H1 (cell line): ENCODE measurements around the gene CNTROB.

Source experiments
- CBX8 ChIP-seq: fragments of 300-800, 300-1000 bp; sonication (generic); IDR thresholded peaks from 2 replicates; pipeline ENCODE4 v1.7.1; 2016; ENCODE audit warnings: low read depth, low read length, borderline replicate concordance
- EZH2 ChIP-seq: fragments of 200-600 bp; sonication (generic); IDR thresholded peaks from 2 replicates; pipeline ENCODE4 v1.7.1; 2012; ENCODE audit warnings: low read depth, mild to moderate bottlenecking, moderate library complexity, low read length, inconsistent platforms; ENCODE audit not compliant: severe bottlenecking
- POLR2A ChIP-seq, 2 experiments: IDR thresholded peaks; 1 replicate in 1 of 2; 2 replicates in 1 of 2; pipeline ENCODE4 v1.6.1; 2011; ENCODE audit warnings: low read depth in 2 of 2, low read length in 2 of 2, mild to moderate bottlenecking in 2 of 2; ENCODE audit errors: control extremely low read depth in 1 of 2
- POLR2AphosphoS5 ChIP-seq: IDR thresholded peaks from 2 replicates; pipeline ENCODE4 v1.6.1; 2011; ENCODE audit warnings: low read depth, low read length
- SIN3A ChIP-seq, 2 experiments: IDR thresholded peaks in 1 of 2; conservative IDR thresholded peaks in 1 of 2; 2 replicates each; pipeline ENCODE4 v1.6.1; 2011 to 2012; ENCODE audit warnings: low read length in 2 of 2, improper control_type of control experiment in 1 of 2, low read depth in 1 of 2, mild to moderate bottlenecking in 1 of 2
- TF ChIP-seq, protein P1 (sequence below), 3 experiments: IDR thresholded peaks; 1 replicate in 2 of 3; 2 replicates in 1 of 3; pipeline versions ENCODE4 v1.5.1 to v1.6.1; 2011; ENCODE audit warnings: low read length in 3 of 3, mild to moderate bottlenecking in 3 of 3, inconsistent platforms in 2 of 3, low read depth in 1 of 3, moderate library complexity in 1 of 3; ENCODE audit not compliant: insufficient read depth in 1 of 3; ENCODE audit errors: control extremely low read depth in 1 of 3
- TF ChIP-seq, protein P2 (sequence below): IDR thresholded peaks from 2 replicates; pipeline ENCODE4 v1.6.1; 2011; ENCODE audit warnings: low read length, improper control_type of control experiment

DNA sequence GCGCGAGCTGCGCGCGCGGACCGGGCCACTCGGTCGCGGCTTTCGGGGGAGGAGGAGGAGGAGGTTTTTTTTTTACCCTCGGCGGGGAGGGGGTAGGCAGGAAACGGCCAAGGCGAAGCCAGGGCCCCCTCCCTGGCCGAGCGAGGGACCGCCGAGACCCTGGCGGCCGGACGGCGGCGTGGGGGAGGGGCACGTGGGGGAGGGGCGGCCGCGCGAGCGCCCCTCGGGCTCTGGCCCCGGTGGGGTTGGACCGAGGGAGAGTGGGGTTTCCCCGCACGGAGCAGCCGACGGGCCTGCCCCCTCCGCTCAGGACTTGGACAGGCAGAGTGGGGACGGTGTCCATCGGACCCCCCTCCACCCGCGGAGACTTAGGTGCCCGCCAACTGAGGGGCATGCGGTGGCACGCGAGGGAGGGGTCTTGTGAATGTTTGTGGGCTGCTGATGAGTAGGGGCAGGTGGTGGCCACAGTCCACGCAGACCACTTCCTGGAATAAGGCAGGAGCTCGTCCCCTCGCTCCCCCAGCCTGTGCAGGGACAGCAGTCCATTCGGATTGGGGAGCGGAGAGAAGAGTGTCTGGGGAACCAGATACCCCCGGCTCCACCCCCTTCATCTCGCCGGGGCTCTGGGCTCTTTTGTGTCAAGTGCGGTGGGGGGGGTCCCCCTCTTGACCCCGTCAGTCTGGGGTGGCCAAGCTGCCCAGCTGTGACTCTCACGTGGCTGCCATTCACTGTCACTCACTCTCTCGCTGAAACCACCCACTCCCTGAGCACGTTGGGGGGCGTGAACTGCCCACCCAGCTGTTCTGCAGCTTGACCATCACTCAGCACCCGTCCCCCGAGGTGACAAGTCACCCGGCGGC is 46.4 kb upstream of the CNTROB start:
- TF ChIP-seq, protein P1, sequence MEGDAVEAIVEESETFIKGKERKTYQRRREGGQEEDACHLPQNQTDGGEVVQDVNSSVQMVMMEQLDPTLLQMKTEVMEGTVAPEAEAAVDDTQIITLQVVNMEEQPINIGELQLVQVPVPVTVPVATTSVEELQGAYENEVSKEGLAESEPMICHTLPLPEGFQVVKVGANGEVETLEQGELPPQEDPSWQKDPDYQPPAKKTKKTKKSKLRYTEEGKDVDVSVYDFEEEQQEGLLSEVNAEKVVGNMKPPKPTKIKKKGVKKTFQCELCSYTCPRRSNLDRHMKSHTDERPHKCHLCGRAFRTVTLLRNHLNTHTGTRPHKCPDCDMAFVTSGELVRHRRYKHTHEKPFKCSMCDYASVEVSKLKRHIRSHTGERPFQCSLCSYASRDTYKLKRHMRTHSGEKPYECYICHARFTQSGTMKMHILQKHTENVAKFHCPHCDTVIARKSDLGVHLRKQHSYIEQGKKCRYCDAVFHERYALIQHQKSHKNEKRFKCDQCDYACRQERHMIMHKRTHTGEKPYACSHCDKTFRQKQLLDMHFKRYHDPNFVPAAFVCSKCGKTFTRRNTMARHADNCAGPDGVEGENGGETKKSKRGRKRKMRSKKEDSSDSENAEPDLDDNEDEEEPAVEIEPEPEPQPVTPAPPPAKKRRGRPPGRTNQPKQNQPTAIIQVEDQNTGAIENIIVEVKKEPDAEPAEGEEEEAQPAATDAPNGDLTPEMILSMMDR (IDR thresholded peaks at IDR 0.05; ENCODE audit: control extremely low read depth in 1 of 3, insufficient read depth in 1 of 3, low read depth in 1 of 3, low read length in 3 of 3), result no peak
- TF ChIP-seq CBX8 (no peak), EZH2 (no peak), POLR2A (IDR thresholded peaks at IDR 0.05; ENCODE audit: control extremely low read depth in 1 of 2, low read depth in 2 of 2, low read length in 2 of 2) (no peak), POLR2AphosphoS5 (no peak), SIN3A (conservative IDR thresholded peaks at IDR 0.05 in 1 of 2, IDR thresholded peaks at IDR 0.05 in 1 of 2; ENCODE audit: low read depth in 1 of 2, low read length in 2 of 2) (peak; percentile 38 to 72; a peak in 2 of 4 replicates)
- TF ChIP-seq, protein P2, sequence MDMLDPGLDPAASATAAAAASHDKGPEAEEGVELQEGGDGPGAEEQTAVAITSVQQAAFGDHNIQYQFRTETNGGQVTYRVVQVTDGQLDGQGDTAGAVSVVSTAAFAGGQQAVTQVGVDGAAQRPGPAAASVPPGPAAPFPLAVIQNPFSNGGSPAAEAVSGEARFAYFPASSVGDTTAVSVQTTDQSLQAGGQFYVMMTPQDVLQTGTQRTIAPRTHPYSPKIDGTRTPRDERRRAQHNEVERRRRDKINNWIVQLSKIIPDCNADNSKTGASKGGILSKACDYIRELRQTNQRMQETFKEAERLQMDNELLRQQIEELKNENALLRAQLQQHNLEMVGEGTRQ, result no peak
